ENCODE results near the gene ETF1. TPM values are rescaled to one million over a fixed set of nuclear protein-coding genes. Genes with fewer than 3 reads are reported as not detected.

ETF1 gene
- total RNA-seq, 2 donors from 2014 or later, result 150 to 165 TPM

Other genes with a start within 250 kb of the ETF1 start
- gene CDC25C, start 211.4 kb downstream of the ETF1 start, total RNA-seq, result not detected
- gene FAM53C, start 205.0 kb downstream of the ETF1 start, total RNA-seq, result 10 to 100 TPM; 50.1 to 59.8 TPM
- 10 to 100 TPM; 74.0 to 74.5 TPM for gene KDM3B, start 190.6 kb downstream of the ETF1 start, total RNA-seq
- gene REEP2, start 104.2 kb downstream of the ETF1 start, total RNA-seq, result under 1 TPM in 1 of 2 donors, not detected in 1; 0.40 TPM
- 10 to 100 TPM; 24.2 to 30.6 TPM for gene EGR1, start 77.8 kb downstream of the ETF1 start, total RNA-seq
- gene HSPA9, start 32.2 kb upstream of the ETF1 start, total RNA-seq, result 100 to 1,000 TPM; 291 to 305 TPM
- 10 to 100 TPM; 13.7 to 20.9 TPM for gene CTNNA1, start 210.2 kb upstream of the ETF1 start, total RNA-seq

All from T-helper 17 cell (primary cell).